ENCODE data around the gene MAD1L1.
"Not testable (repeated sequence)": the region's sequence is repeated elsewhere in the genome, so short reads cannot be mapped to it uniquely, and the experiment has no call there.

The MAD1L1 gene

GRCh38 chr7:2080477-2080876, 152.3 kb downstream of the MAD1L1 start:
- no peak for DNase-seq

GRCh38 chr7:2080060-2080387, 152.7 kb downstream of the MAD1L1 start:
- no peak for DNase-seq

GRCh38 chr7:2079332-2080059, 153.2 kb downstream of the MAD1L1 start:
- peak in 1 of 2 donors; percentile 3 for DNase-seq

GRCh38 chr7:2078899-2079298, 153.8 kb downstream of the MAD1L1 start:
- no peak for DNase-seq

GRCh38 chr7:2076649-2077064, 156.1 kb downstream of the MAD1L1 start:
- no peak for DNase-seq

GRCh38 chr7:2075811-2076210, 156.9 kb downstream of the MAD1L1 start:
- DNase-seq: no peak

GRCh38 chr7:2074691-2075090, 158.1 kb downstream of the MAD1L1 start:
- no peak for DNase-seq

- no peak for DNase-seq
Measured at GRCh38 chr7:2072798-2073197, 159.9 kb downstream of the MAD1L1 start.

- no peak for DNase-seq
Measured at GRCh38 chr7:2072042-2072441, 160.7 kb downstream of the MAD1L1 start.

GRCh38 chr7:2071133-2071832, 161.5 kb downstream of the MAD1L1 start:
- no peak for DNase-seq

GRCh38 chr7:2070151-2070763, 162.5 kb downstream of the MAD1L1 start:
- no peak for DNase-seq

GRCh38 chr7:2069472-2069860, 163.3 kb downstream of the MAD1L1 start:
- DNase-seq: no peak

GRCh38 chr7:2068693-2069471, 163.9 kb downstream of the MAD1L1 start:
- no peak for DNase-seq

GRCh38 chr7:2066251-2066919, 166.4 kb downstream of the MAD1L1 start:
- DNase-seq: no peak

GRCh38 chr7:2065528-2065927, 167.2 kb downstream of the MAD1L1 start:
- no peak for DNase-seq

GRCh38 chr7:2063563-2064260, 169.0 kb downstream of the MAD1L1 start:
- DNase-seq: no peak

- no peak for DNase-seq
Measured at GRCh38 chr7:2062648-2063047, 170.1 kb downstream of the MAD1L1 start.

GRCh38 chr7:2060701-2061100, 172.0 kb downstream of the MAD1L1 start:
- DNase-seq: no peak

- no peak for DNase-seq
Measured at GRCh38 chr7:2059964-2060700, 172.6 kb downstream of the MAD1L1 start.

GRCh38 chr7:2058246-2058645, 174.5 kb downstream of the MAD1L1 start:
- not testable (repeated sequence) for DNase-seq

- DNase-seq: no peak
Measured at GRCh38 chr7:2055956-2056355, 176.8 kb downstream of the MAD1L1 start.
